Measurements from ENCODE around the gene PIGZ.

Gene PIGZ

DNA sequence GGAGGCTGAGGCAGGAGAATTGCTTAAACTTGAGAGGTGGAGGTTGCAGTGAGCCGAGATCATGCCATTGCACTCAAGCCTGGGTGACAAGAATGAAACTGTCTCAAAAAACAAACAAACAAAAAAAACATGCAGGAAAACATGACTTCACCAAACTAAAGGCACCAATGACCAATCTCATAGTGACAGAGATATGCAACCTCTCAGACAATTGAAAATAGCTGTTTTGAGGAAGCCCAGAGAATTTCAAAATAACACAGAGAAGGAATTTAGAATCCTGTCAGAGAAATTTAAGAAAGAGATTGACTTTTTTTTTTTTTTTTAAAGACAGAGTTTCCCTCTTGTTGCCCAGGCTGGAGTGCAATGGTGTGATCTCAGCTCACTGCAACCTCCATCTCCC is 52.4 kb downstream of the PIGZ start:
- DNase-seq (ENCODE audit: low read depth in 3 of 3, low spot score in 1 of 3): no peak

DNA sequence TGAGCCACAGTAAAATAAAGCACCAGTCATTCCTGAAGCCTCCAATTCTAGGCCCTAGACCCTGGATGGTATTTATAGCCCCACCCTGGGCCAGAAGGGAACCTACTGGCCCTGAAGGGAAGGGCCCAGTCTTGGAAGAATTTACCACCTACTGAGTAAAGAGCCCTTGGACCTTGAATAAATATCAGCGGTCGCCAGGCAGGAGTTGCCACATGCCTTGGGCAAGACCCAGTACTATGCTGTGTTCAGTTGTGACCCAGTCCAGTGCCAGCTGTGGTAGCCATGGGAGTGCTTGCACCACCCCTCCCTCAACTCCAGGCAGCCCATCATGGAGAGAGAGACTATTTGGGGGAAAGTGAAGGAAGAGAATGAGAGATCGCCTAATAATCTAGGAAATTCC is 53.3 kb downstream of the PIGZ start:
- no peak for DNase-seq (ENCODE audit: low read depth in 3 of 3, low spot score in 1 of 3)

DNA sequence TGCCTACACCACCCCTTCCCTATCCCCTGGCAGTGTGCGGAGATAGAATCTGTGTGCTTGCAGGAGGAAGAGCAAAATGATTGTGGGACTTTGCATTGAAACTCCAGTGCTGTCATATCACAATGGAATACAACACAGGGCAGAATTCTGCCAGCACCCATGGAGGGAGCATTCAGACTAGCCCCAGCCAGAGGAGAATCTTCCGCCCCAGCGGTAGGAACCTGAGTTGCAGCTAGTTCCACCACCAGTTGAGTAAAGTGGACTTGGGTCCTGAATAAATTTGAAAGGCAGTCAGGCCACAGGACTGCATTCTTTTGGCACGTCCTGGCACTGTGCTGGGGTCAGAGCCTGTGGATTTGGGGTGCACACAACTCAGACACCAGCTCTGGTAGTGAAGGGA is 53.8 kb downstream of the PIGZ start:
- DNase-seq (ENCODE audit: low read depth in 3 of 3, low spot score in 1 of 3): no peak

DNA sequence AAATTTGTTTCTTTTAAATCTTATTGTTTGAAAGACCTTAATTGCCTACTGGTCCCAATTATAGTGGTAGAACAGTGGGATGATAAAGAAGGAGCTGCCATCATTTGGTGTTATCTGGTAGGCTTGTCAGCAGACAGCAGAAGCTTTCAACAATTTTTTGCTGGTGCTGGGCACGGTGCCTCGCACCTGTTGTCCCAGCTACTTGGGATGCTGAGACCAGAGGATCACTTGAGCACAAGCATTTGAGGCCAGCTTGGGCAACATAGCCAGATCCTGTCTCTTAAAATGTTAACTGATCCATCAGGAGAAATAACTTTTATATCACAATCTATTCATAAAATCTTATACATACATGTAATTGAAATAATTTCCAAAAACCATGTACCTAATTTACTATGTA is 64.9 kb downstream of the PIGZ start:
- DNase-seq (ENCODE audit: low read depth in 3 of 3, low spot score in 1 of 3): no peak

DNA sequence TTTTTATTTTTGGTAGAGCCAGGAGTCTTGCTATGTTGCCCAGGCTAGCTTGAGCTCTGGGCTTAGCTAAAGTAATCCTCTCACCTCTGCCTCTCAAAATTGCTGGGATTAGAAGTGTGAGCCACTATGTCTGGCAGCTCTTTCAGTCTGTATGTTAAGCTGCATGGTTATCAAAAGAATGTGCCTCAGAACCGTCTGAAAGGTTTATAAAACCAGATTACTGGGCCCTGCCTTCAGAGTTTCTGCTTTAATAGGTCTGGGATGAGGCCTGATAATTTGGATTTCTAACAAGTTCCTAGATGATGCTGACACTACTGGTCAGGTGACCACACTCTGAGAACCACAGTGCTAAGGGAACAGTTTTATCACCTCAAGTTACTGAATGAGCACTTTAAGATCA is 66.3 kb downstream of the PIGZ start:
- DNase-seq (ENCODE audit: low read depth in 3 of 3, low spot score in 1 of 3): no peak

DNA sequence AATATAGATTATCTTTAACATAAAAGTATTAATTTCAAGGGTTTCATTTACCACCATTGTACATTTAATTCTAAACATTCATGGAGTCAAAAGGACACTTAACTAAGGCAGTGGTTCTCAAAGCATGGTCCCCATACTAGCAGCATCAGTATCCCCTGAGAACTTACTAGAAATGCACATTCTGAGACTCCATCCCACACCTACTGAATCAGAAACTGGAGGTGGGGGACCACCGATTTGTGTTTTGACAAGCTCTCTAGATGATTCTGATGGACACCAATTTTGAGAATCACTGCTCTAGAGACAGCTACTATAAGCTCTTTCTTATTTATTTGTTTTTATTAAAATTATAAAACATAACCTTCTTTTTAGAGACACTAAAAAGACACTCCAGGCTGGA is 66.9 kb downstream of the PIGZ start:
- no peak for DNase-seq (ENCODE audit: low read depth in 3 of 3, low spot score in 1 of 3)
